T-helper 2 cell treated with Interferon-gamma antibody and Interleukin-4, amounts not matched to agents 100 ng/mL and 5 ng/mL, for 36 hours (primary cell): ENCODE results near the gene PIP5K1B. TPM values are rescaled to one million over a fixed set of nuclear protein-coding genes. Genes with fewer than 3 reads are reported as not detected.

Experiments used
- intact Hi-C: fragments of 100-400 bp; cut with micrococcal nuclease; formaldehyde crosslinking; loops from one replicate; pipeline ENCODE4 v1.15.1; 2023
- total RNA-seq: library from RNA; stranded (reverse); gene quantifications from 2 replicates; pipeline ENCODE4 v1.2.3, GENCODE V29; 2022

Gene PIP5K1B
- total RNA-seq, 1 donor from 2014 or later: 7.0 TPM

DNA sequence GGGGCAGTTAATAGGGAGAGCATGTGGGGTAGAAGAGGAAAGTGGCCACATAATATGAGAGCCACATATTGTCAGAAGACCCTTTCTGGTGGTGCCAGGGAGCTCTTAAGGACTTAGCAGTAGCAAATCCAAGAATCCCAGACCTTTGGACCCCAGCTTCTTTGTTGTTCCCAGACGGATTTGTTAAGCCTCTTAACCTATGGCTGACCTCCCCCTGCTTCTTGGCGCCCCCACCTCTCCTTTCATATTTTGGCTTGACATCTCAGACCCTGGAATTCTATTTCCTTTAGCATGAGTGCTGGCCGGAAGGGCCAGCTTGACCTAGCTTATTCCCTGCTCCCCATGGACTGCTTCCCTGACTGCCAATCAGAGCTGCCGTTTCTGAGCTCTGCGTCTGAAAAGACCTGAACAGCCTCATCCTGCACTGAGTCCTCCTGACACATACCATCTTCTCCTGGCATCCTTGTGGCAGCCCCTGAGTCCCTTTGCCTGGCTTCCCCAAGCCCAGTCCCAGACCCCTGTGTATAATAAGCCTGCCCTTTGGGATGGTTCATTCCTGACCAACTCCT is 192.6 kb downstream of the PIP5K1B start:
- intact Hi-C loops: loop anchor here (5.0 kb wide), 4 partner anchors 35 to 190 kb away; partner anchors contain the start of gene PIP5K1B

DNA sequence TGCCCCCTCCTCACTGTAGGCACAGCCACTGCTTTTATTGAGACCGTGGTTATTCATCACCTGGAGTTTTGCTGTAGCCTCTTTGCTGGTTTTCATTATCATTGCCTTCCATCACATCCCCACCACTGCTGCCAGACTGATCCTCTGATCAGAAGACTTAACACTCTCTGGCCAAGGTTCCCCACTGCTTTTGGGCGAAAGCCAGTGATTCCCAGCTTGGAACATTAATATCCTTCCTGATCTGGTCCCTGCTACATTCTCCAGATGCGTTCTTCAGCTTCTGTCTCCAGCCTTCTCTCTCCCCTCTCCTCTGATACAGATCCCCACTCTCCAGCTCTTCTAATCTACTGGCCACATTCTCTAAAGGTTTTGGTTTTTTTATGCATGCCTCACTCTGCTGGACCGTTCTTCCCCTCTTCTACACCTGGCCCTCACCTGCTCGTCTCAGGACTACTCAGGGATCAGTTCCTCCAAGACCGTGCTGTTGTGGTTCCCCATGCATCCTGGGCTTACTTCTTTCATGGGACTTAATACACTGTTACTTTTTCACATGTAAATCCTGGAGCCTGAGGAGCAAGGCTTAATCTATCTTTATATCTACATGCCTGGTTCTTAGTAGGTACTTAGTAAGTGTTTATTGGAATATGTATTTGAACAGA is 193.9 kb downstream of the PIP5K1B start:
- intact Hi-C loops: loop anchor here (5.0 kb wide), 4 partner anchors 33 to 192 kb away; partner anchors contain the start of gene PIP5K1B

DNA sequence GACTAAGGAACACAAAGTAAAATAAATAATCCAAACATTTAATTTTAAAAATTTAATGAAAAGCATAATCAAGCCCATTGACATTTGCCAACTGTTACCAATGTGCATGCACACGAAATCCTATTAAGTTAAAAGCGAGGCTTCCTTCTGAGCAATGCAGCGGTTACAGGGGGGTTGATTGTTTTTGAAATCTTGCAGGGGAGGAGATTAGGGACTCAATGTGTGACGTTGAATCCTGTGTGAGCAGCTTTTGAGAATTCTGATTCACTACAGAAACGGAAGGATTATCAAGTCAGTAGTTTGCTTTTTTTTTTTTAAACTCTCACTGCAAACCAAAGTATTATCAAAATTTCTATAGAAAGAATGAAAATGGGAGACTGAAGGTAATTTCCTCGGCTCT is 199.4 kb downstream of the PIP5K1B start:
- intact Hi-C loops: no loop called here

DNA sequence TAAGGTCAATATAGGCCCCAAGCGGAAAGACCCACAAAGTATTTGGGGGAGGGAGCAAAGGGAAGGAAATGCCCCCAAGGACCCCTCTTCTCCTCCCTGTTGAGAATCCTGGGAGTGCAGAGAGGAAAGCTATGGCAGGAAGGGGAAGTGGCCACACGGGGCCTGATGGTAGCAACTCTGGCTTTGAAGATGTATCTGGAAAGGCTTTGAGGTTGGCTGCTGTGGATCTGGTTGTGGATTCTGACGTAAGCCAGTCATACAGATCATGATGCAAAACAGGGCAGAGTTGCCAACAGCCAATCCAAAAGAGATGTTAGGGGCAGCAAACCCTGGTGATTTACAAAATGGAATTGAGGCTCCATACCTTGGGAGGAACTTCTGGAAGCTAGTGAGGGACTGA is 200.1 kb downstream of the PIP5K1B start:
- intact Hi-C loops: no loop called here

DNA sequence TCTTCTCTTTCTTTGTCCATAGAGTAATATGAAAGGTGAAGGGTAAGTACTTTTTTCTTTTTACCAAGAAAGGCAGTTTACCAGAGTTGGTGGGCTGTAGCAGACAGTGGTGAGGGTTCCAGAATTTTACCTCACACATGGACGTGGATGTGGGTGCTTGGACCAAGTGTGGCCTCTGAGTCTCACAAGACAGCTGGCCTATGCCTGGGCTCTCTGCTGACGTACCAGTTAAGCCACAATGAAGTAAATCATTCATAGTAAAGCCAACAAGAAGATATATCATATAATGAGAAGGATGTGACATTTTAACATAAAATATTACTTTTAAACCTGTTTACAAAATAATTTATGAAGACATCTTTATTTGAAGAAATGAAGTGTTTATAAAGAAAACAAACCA is 202.9 kb downstream of the PIP5K1B start:
- intact Hi-C loops: no loop called here

DNA sequence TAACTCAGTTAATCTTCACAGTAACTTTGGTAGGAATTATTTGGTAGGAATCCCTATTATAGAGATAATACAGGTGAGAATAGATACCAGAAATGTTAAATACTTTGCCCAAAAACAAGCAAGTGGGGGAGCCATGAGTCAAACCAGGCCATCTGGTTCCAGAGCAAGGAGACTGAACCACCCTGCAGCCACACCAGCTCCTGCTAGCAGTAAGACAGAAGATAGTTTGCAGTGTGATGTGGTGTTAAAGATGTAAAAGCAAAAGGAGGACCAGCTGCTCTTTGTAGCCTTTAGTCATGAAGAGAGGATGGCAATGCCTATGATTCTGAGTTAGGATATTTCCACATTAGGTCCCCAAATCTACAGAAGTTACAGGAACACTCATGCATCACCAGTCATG is 207.5 kb downstream of the PIP5K1B start:
- intact Hi-C loops: no loop called here

DNA sequence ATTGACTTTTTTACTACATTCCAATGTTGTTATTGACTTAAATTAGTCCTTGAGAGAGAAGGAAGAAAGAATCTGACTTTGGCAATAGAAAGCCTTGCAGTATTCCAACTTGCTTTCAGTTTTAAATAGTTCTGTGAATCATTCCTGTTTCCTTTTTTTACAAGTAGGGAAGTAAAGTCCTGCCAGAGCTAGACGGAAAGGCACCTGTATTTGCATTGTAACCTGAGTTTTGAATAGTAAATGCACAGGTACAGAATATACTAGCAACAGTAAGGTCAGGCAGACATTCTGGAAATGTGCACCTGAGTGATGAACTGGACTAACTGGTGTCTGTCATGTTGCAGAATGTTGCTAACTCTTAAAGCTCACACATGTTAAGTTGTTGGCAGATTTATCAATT is 208.0 kb downstream of the PIP5K1B start:
- intact Hi-C loops: no loop called here

DNA sequence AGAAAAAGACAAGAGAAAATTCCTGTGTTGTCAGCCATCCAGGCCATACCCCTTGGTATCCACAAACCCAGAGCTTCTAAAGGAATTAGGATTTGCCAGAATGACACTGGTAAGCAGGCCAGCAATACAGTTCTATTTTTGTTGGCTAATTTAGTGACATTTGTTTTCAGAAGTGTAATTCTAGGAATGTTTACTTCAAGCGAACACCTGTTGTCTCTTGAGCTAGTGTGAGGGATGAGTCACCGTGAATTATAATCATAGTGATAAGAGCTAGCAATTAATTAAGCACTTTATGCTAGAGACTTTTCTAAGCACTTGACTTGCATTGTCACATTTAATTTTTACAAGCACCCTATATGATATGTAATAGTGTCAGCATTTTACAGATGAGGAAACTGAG is 209.7 kb downstream of the PIP5K1B start:
- intact Hi-C loops: no loop called here

DNA sequence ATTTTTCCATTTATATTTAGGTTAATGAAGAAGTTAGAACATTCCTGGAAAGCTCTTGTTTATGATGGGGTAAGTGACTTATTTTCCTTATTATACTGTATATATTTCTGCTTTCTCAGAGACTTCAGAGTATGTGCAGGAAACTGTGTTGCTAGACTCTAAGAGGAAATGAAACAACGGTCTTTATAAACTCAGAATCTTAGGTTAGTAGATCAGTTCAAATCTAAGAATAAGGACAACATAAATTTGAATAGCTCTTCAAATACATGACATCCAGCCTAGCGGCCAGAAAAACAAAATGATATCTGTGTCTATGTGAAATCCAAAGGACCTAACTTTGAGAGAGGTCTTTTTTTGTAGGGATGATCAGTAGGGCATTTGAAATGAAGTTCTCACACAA is 214.6 kb downstream of the PIP5K1B start:
- intact Hi-C loops: no loop called here

DNA sequence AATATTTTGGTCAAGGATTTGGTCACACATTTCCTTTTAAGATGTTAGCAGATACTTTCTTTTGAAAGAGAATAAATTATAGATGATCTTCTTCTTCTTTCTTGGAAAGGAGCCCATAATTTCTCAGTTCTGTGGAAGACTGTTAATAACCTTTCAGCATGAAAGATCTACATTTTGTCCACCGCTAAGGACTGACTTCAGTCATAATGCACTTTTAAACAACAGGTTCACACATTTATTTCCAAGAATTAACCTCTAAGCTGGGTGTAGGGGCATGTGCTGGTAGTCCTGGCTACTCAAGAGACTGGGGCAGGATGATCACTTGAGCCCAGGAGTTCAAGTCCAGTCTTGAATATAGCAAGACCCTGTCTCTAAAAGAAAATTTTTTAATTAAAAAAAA is 215.9 kb downstream of the PIP5K1B start:
- intact Hi-C loops: no loop called here

DNA sequence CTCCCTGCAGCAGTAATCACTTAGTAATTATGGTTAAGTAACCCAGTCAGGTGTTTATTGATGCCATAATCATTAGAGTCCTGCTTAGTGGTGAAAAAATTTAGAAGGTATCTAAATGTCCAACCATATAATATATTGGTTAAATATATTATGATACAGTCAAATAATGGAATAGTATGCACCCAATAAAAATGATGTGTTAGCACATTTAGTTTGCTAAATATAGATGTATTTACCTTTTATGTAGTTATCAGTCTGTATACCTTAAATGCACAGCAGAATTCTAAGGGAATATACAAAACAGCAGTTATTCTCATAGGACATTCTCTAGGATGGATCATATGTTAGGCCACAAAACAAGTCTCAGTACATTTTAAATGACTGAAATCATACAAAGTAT is 218.4 kb downstream of the PIP5K1B start:
- intact Hi-C loops: no loop called here

DNA sequence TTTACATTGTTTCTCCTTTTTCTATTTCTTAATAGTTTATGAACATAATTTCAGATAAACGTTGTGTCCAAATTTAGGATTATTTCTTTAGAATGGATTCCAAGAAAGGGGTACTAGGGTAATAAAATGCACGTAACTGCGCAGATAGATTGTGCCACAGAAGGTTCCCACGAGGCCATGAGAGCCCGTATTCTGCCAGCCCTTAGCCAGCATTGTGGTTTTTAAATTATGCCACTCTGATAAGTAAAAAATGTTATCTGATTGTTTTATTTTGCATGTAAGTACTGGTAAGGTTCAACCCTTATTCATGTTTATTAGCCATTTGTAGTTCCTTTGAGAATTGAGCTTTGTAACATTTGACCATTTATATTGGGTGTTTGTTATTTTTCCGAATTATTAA is 220.1 kb downstream of the PIP5K1B start:
- intact Hi-C loops: no loop called here

DNA sequence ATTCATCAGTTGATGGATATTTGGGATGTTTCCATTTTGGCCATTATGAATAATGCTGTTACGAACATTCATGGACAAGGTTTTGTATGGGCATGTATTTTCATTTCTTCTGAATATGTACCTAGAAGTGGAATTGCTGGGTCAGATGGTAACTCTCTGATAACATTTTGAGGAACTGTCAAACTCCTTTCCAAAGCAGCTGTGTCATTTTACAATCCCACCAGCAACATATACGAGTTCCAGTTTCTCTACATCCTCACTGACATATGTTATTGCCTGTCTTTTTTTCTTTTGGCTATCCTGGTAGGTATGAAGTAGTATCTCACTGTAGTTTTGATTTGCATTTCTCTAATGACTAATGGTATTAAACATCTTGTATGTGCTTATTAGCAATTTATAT is 222.1 kb downstream of the PIP5K1B start:
- intact Hi-C loops: no loop called here

DNA sequence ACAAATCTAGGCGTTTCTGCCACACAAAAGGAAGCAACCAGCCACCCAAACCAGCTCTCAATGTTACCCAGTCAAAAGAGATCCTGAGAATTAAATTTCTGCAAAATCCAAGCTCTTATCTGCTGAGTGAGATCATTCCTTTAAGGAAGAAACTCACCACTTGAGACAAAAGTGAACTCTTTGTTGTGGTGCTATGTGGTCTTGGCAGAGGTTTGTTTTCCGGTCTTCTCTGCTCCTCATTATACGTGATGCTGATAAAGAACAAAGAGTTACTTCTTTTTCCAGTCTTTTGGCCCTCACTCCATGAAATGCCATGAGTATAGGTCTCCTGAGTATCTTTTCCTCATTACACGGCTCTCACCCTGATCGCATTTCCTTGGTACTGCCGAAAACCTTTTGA is 226.8 kb downstream of the PIP5K1B start:
- intact Hi-C loops: loop anchor here (5.0 kb wide), 1 partner anchor 35 kb away; no protein-coding TSS in a partner anchor

DNA sequence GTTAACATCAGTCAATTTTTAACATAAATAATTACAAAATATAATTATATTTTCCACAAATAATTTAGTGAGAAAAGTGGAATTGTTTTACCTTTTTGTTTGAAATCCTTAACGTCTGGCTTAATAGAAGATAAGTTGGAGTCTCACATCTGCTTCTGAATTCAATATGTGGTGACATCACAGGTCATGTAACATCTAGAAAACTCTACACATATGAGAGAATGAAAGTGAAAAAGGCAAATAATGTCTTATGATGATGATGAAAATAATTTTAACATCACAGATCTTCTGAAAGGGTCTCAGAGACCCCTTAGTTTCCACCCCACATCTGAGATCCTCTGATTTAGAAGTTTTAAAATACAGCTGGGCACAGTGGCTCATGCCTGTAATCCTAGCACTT is 227.4 kb downstream of the PIP5K1B start:
- intact Hi-C loops: loop anchor here (5.0 kb wide), 1 partner anchor 35 kb away; no protein-coding TSS in a partner anchor

DNA sequence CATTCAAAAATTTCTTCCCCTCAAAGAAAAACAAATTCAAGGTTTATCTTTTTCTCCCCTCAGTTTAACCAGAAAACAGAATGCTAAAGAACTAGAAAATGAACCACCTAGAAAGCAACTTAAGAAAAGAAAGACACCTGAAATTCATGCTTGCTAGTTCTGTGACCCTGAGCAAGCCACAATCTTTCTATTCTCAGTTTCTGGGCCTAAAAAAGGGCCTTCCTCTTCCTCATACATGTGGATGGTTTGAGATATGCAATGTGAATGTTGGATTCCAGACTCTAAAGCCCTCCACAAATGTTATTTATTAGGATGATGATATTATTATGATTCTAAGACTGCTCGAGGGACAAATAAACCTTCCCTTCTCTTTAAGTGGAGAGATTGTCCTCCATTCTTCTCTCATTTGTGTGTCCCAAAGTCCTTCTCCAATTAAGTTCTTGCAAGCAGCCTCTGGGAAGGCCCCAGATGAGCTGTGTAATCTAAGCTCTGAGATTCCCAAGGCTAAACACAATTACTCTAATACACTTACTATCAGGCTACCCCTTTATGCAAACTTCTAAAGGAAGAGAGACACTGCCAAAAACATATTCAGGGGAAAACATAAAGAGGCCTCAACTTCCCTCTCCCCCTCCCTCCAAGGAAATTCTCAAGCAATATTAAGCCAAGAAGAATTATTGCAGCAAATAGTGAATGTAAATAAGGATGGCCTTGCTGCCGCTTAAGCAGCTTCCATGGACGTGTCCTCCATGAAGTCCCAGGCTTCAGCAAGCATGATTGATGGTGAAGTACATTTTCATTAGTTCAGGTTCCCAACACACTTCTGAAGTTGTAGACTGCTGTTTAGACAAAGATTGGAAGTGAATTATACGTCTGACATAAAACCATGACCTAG is 228.6 kb downstream of the PIP5K1B start:
- intact Hi-C loops: loop anchor here (5.0 kb wide), 1 partner anchor 36 kb away; no protein-coding TSS in a partner anchor

DNA sequence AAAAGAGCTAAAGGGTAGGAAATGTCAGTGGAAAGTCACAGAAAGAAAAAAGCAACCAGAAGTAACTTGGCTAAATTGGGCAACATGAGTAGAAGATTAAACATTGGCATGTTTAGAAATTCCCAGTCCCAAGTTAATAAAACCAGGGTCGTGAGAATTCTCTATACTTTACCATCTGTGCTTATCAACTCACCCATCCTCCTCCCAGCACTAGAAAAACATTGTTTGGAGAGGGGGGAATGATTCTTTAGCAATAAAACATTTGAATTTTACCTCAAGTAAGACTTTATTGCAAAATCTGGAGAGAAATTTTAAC is 229.2 kb downstream of the PIP5K1B start:
- intact Hi-C loops: loop anchor here (5.0 kb wide), 1 partner anchor 37 kb away; no protein-coding TSS in a partner anchor

DNA sequence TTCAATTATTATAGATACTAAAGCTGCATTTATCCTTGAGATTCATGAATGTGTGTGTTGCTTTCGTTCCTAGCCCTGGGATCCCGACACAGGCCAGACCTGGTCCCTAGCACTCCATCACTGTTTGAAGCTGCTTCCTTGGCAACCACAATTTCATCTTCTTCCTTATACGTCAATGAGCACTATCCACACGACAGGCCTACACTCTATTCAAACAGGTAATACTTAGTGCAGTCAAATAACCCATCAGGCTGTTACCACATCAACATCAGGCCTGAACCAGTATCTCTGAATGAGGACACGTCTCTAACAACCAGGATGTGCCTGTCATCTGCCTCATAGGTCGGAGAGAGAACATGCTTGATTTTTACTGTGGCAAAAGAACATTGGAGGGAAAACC is 235.5 kb downstream of the PIP5K1B start:
- intact Hi-C loops: no loop called here

DNA sequence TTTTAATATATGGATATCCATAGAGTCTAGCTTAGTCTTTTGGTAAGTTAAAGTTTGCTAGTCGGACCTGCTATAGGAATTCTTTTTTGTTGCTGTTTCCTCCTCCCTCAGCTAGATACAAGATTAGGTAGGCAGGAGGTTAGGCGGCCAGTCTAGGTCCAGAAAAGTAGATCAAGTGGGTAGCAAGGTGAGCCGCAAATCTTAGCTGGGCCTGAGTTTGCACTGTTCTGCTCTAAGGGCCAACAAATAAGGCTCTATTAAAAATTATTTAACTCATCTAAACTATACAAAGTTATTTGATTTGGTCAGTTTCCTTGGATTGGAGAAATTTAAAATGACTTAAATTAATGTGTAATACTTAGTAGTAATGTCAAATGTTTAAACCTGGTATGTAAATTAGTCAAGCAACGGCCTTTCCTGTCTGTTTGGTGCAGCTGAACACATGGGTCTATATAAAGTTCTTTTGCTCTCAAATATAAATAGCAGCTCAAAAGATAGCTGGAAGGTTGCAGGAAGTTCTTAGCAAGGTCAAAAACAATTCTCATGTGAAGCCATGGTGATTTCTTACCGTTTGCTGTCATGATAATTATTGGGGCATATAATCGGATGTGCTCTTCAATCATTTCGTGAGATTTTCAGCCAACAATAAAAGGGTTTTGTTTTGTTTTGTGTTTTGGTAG is 236.9 kb downstream of the PIP5K1B start:
- intact Hi-C loops: no loop called here

DNA sequence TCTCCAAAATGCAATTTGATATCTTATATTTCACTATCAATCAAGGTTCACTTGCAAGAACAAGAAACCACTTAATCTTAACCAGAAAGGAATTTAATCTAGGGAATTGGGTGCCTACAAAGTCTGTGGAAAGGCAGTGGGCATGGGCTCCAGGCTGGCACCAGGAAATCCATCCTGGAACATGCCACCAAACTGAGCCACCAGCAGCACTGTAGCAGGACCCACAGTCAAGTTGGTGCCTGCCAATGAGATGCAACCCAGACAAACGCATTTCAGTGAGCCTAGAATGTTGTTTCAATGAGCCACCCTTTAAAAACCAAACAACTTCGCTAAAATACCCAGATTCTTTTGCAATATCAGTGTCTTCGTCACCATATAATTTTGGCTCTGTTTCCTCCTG is 237.8 kb downstream of the PIP5K1B start:
- intact Hi-C loops: no loop called here

DNA sequence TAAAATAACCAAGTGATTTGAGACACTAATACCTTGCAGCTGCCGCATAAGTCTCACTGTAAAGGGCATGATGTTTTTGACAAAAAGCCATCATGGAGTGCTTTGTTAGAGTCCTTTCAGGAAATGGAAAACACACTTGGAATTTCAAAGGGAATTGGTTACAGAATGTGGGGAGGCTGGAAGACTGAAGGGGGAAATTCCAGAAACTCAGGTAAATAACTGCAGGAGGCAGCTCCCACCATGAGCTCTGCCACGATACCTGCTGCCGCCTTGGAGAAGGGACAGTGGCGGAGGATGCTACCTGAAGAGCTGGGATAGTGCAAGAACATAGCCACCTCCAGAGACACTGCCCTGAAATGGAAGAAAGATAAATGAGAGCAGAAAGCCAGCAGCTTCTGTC is 242.0 kb downstream of the PIP5K1B start:
- intact Hi-C loops: loop anchor here (5.0 kb wide), 2 partner anchors 50 to 80 kb away; no protein-coding TSS in a partner anchor
